ENCODE measurements around the gene UCHL3.

UCHL3 gene

GRCh38 chr13:75550159-75550567, 572 bp downstream of the UCHL3 start:
- DNase-seq: no peak

GRCh38 chr13:75554464-75554863, 4.9 kb downstream of the UCHL3 start:
- no peak for DNase-seq

GRCh38 chr13:75554981-75555380, 5.4 kb downstream of the UCHL3 start:
- DNase-seq: no peak

- no peak for DNase-seq
Observed at GRCh38 chr13:75555836-75556235, 6.2 kb downstream of the UCHL3 start.

- DNase-seq: no peak
Observed at GRCh38 chr13:75556961-75557360, 7.4 kb downstream of the UCHL3 start.

- no peak for DNase-seq
Observed at GRCh38 chr13:75558145-75558840, 8.7 kb downstream of the UCHL3 start.

- no peak for DNase-seq
Observed at GRCh38 chr13:75566658-75567057, 17.1 kb downstream of the UCHL3 start.

- no peak for DNase-seq
Observed at GRCh38 chr13:75569576-75569975, 20.0 kb downstream of the UCHL3 start.

GRCh38 chr13:75579529-75579928, 29.9 kb downstream of the UCHL3 start:
- DNase-seq: no peak

- no peak for DNase-seq
Observed at GRCh38 chr13:75581874-75582640, 32.5 kb downstream of the UCHL3 start.

GRCh38 chr13:75583091-75583490, 33.5 kb downstream of the UCHL3 start:
- no peak for DNase-seq

GRCh38 chr13:75585153-75585552, 35.6 kb downstream of the UCHL3 start:
- no peak for DNase-seq

- no peak for DNase-seq
Observed at GRCh38 chr13:75587679-75588078, 38.1 kb downstream of the UCHL3 start.

GRCh38 chr13:75596657-75597182, 47.1 kb downstream of the UCHL3 start:
- DNase-seq: no peak

- DNase-seq: no peak
Observed at GRCh38 chr13:75600371-75600770, 50.8 kb downstream of the UCHL3 start.

- no peak for DNase-seq
Observed at GRCh38 chr13:75603038-75603437, 53.4 kb downstream of the UCHL3 start.

- no peak for DNase-seq
Observed at GRCh38 chr13:75607447-75607846, 57.9 kb downstream of the UCHL3 start.

- DNase-seq: no peak
Observed at GRCh38 chr13:75610466-75610865, 60.9 kb downstream of the UCHL3 start.

- no peak for DNase-seq
Observed at GRCh38 chr13:75612354-75612753, 62.8 kb downstream of the UCHL3 start.

- no peak for DNase-seq
Observed at GRCh38 chr13:75617230-75617629, 67.6 kb downstream of the UCHL3 start.

- no peak for DNase-seq
Observed at GRCh38 chr13:75618308-75618707, 68.7 kb downstream of the UCHL3 start.

GRCh38 chr13:75620020-75620419, 70.4 kb downstream of the UCHL3 start:
- DNase-seq: no peak

- no peak for DNase-seq
Observed at GRCh38 chr13:75621147-75621546, 71.6 kb downstream of the UCHL3 start.

GRCh38 chr13:75628801-75629200, 79.2 kb downstream of the UCHL3 start:
- no peak for DNase-seq
